Adrenal gland (tissue), 12 donors: Measurements from ENCODE around the gene KMT2C. TPM values are rescaled to one million over a fixed set of nuclear protein-coding genes. Genes with fewer than 3 reads are reported as not detected.
"Not testable (repeated sequence)": the region's sequence is repeated elsewhere in the genome, so short reads cannot be mapped to it uniquely, and the experiment has no call there.

Experiments
- DNase-seq, 7 donors: peaks; one replicate each; pipeline ENCODE4 v3.0.0-alpha.2; 2019 to 2020
- H3K27ac ChIP-seq, 5 donors: fragments of 200-600 bp; sonication (generic) in 4 of 5; 1 replicate in 3 of 5; 2 replicates in 2 of 5; pipeline versions ENCODE4 v1.5.1 to v1.8.0; 2016 to 2020; ENCODE audit warnings: mild to moderate bottlenecking in 1 of 5
- H3K27me3 ChIP-seq: fragments of 200-600 bp; 2 replicates; pipeline ENCODE4 v1.8.0; 2021
- H3K36me3 ChIP-seq, 2 donors: fragments of 200-600 bp; replicated peaks in 1 of 2; 1 replicate in 1 of 2; 2 replicates in 1 of 2; pipeline versions ENCODE4 v1.5.1 to v1.8.0; 2018 to 2022
- H3K4me1 ChIP-seq, 2 donors: fragments of 200-600 bp; replicated peaks in 1 of 2; 1 replicate in 1 of 2; 2 replicates in 1 of 2; pipeline versions ENCODE4 v1.5.1 to v1.8.0; 2018 to 2021
- H3K4me3 ChIP-seq, 4 donors: fragments of 200-600 bp; sonication (generic) in 3 of 4; one replicate each; pipeline ENCODE4 v1.5.1; 2016 to 2018
- H3K9me3 ChIP-seq, 3 donors: fragments of 200-600 bp; sonication (generic) in 1 of 3; replicated peaks in 1 of 3; 1 replicate in 2 of 3; 2 replicates in 1 of 3; pipeline versions ENCODE4 v1.5.1 to v1.8.0; 2016 to 2021
- POLR2A ChIP-seq, 2 donors: fragments of 450-650 bp; IDR thresholded peaks; one replicate each; pipeline ENCODE4 v1.6.1; 2017; ENCODE audit warnings: antibody characterized with exemption in 2 of 2, mild to moderate bottlenecking in 2 of 2, moderate library complexity in 1 of 2
- WGBS, 4 donors: extraction: QIAGEN DNeasy Blood & Tissue Kit in 2 of 4; methylation state at CpG; one replicate each; pipeline versions ENCODE4 v1.1.5 to v1.1.7; 2013 to 2017; 5-methylcytosine and 5-hydroxymethylcytosine counted together
- intact Hi-C, 2 donors: fragments of 100-400 bp; cut with DNase I; formaldehyde crosslinking; loops; one replicate each; pipeline versions ENCODE4 v1.14.1 to v1.15.0; 2022 to 2023
- polyA plus RNA-seq, 3 donors: library from polyadenylated mRNA; stranded (reverse); fragments of 200-250 nt in 2 of 3; fragments of 350-450 nt in 1 of 3; fragmentation: Illumina TruSeq in 1 of 3; extraction: RNeasy Lipid Tissue Mini Kit (QIAGEN cat#74804) in 1 of 3; gene quantifications; one replicate each; pipeline ENCODE4 v1.2.3, GENCODE V29; 2013 to 2014
- total RNA-seq, 9 donors: library from RNA; depleted of rRNA in 4 of 9; stranded (reverse); fragments of >200 nt in 4 of 9; fragments of 120-200 nt in 1 of 9; fragmentation: NEBNext Ultra II Directional in 1 of 9; extraction: Animal tissue kit (Norgen Biotek cat#: 25700) in 1 of 9; gene quantifications; one replicate each; pipeline versions ENCODE4 v1.1.0 to v1.2.4, GENCODE V29; 2013 to 2023
- TF ChIP-seq, protein P1 (sequence below), 6 experiments: fragments of 450-650 bp in 4 of 6; fragments of 200-600 bp in 2 of 6; sonication (generic) in 1 of 6; IDR thresholded peaks; 1 replicate in 5 of 6; 2 replicates in 1 of 6; pipeline versions ENCODE4 v1.5.1 to v1.8.0; 2016 to 2021; ENCODE audit warnings: antibody characterized with exemption in 6 of 6, mild to moderate bottlenecking in 2 of 6, moderate library complexity in 1 of 6
- donor health status: healthy with polysubstance abuse.
- donor health status: Bipolar disorder and iron deficiency.
- donor health status: DM: yes; HTN: yes; CAD: no.
- donor health status: DM: no; HTN: no; CAD: no.
- donor health status: DM: no; HTN: no; CAD: no.
- donor health status: DM: yes; HTN: yes; CAD: no.

KMT2C gene
- total and polyA plus RNA-seq, 12 donors = 6.9 to 105 (median 55.6) TPM

DNA sequence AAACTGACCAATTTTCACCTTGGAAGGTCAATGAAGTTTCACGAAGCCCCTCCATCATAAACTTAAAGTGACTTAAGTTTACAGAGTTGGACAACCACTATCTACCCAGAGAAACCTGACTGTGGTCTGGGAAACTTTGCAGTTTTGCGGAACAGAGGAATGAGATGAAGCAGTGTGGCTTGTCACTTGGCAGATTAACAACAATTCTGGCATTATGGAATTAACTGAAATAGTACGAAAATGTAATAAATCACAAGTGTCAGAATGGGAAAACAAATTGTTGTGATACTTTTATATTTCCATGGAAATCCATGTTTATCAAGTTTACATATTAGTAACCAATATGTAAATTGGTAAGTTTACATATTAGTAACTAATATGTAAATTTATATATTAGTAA, 4.9 kb downstream of the KMT2C start:
- H3K4me1 ChIP-seq = peaks cover 33 to 65% of the 10 kb centered on the region in 2 donors
- no peaks in the 10 kb centered on the region for H3K36me3 ChIP-seq
- intact Hi-C loops = no loop called here
- TF ChIP-seq POLR2A (IDR thresholded peaks at IDR 0.05) = no peak
- TF ChIP-seq, protein P1, sequence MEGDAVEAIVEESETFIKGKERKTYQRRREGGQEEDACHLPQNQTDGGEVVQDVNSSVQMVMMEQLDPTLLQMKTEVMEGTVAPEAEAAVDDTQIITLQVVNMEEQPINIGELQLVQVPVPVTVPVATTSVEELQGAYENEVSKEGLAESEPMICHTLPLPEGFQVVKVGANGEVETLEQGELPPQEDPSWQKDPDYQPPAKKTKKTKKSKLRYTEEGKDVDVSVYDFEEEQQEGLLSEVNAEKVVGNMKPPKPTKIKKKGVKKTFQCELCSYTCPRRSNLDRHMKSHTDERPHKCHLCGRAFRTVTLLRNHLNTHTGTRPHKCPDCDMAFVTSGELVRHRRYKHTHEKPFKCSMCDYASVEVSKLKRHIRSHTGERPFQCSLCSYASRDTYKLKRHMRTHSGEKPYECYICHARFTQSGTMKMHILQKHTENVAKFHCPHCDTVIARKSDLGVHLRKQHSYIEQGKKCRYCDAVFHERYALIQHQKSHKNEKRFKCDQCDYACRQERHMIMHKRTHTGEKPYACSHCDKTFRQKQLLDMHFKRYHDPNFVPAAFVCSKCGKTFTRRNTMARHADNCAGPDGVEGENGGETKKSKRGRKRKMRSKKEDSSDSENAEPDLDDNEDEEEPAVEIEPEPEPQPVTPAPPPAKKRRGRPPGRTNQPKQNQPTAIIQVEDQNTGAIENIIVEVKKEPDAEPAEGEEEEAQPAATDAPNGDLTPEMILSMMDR (IDR thresholded peaks at IDR 0.05) = no peak
- no peak for DNase-seq
- H3K27me3 ChIP-seq = no peaks in the 10 kb centered on the region
- H3K4me3 ChIP-seq = no peak overlapping the region
- no peaks in the 10 kb centered on the region for H3K9me3 ChIP-seq
- H3K27ac ChIP-seq = no peak overlapping the region
- 79 to 86% (median 84%) methylated on average over 3 of the region's 3 CpGs for WGBS, 4 donors

DNA sequence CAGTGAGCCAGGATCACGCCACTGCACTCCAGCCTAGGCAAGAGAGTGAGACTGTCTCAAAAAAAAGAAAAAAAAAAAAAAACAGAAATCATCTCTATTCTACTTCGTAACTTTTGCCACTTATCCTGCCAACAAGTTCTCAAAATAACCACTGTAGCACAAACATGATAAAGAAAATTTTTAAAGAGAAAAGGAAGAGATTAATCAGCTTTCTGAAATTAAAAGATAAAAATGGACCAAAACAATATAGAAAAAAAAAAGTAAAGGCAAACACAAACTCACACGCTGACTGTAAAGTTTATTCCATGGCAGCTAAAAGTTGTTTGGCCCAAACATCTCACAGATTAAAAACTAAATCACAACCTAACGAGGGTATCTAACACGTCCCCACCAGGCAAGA, 5.7 kb downstream of the KMT2C start:
- WGBS, 4 donors = 71 to 81% (median 78%) methylated on average over 5 of the region's 5 CpGs
- H3K36me3 ChIP-seq, H3K9me3 ChIP-seq, H3K27ac ChIP-seq, H3K27me3 ChIP-seq, DNase-seq, intact Hi-C loops, H3K4me3 ChIP-seq: not testable (repeated sequence)
- H3K4me1 ChIP-seq = peaks cover 33 to 66% of the 10 kb centered on the region in 2 donors

- peak in 1 of 7 donors; percentile 32 for DNase-seq
- Histone ChIP-seq H3K27me3 (no peaks in the 10 kb centered on the region), H3K4me1 (peaks cover 23 to 35% of the 10 kb centered on the region in 2 donors), H3K9me3 (no peaks in the 10 kb centered on the region), H3K27ac (peak overlapping the region in 1 of 5 donors; percentile 36), H3K36me3 (no peaks in the 10 kb centered on the region), H3K4me3 (no peak overlapping the region)
- 76 to 83% (median 80%) methylated on average over 8 of the region's 8 CpGs for WGBS, 4 donors
- no peak for TF ChIP-seq POLR2A (IDR thresholded peaks at IDR 0.05)
- TF ChIP-seq, protein P1 (IDR thresholded peaks at IDR 0.05) = no peak
- intact Hi-C loops = no loop called here
Measured at GRCh38 chr7:152424348-152425108, 11.3 kb downstream of the KMT2C start.

- WGBS, 4 donors = 88 to 98% (median 92%) methylated on average over 3 of the region's 3 CpGs
- Histone ChIP-seq H3K4me3 (no peak overlapping the region), H3K27ac (no peak overlapping the region), H3K36me3 (no peaks in the 10 kb centered on the region), H3K27me3 (no peaks in the 10 kb centered on the region), H3K9me3 (no peaks in the 10 kb centered on the region), H3K4me1 (peaks cover 17 to 29% of the 10 kb centered on the region in 2 donors)
- TF ChIP-seq, protein P1 (IDR thresholded peaks at IDR 0.05) = no peak
- TF ChIP-seq POLR2A (IDR thresholded peaks at IDR 0.05) = no peak
- intact Hi-C loops = no loop called here
- no peak for DNase-seq
Measured at GRCh38 chr7:152423991-152424347, 11.8 kb downstream of the KMT2C start.

DNA sequence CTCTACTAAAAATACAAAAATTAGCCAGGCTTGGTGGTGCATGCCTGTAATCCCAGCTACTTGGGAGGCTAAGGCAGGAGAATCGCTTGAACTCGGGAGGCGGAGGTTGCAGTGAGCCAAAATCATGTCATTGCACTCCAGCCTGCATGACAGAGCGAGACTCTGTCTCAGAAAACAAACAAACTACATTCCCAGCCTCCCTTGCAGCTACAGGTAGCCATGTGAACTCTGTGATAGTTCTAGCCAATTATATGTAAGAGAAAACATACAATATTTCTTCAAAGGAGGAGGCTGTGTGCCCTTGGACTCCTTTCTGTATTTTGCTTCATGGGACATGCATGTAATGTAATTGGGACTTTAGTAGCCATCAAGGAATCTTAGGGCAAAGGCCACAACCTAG, 12.6 kb downstream of the KMT2C start:
- H3K4me1 ChIP-seq = peaks cover 10 to 23% of the 10 kb centered on the region in 2 donors
- intact Hi-C loops, DNase-seq: not testable (repeated sequence)

DNA sequence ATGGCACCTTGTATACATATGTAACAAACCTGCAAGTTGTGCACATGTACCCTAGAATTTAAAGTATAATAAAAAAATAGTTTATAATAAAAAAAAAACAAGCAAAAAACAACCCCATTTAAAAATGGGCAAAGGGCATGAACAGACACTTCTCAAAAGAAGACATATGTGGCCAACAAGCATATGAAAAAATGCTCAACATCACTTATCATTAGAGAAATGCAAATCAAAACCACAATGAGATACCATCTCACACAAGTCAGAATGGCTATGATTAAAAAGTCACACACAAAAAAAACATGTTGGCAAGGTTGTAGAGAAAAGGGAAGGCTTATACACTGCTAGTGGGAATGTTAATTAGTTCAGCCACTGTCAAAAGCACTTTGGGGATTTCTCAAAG, 14.9 kb downstream of the KMT2C start:
- H3K9me3 ChIP-seq, intact Hi-C loops, H3K36me3 ChIP-seq, H3K27me3 ChIP-seq, DNase-seq, H3K27ac ChIP-seq, H3K4me3 ChIP-seq: not testable (repeated sequence)
- H3K4me1 ChIP-seq = peaks cover 3 to 11% of the 10 kb centered on the region in 2 donors

More for the DNA sequence above, 12.6 kb downstream of the KMT2C start:
- WGBS, 4 donors = 98 to 100% (median 99%) methylated on average over 4 of the region's 4 CpGs
- not testable (repeated sequence) for H3K27ac ChIP-seq, H3K36me3 ChIP-seq, H3K4me3 ChIP-seq, H3K9me3 ChIP-seq, H3K27me3 ChIP-seq
